ENCODE data around the gene TNPO1.

- TF ChIP-seq POLR2A (IDR thresholded peaks at IDR 0.05) (no peak), CTCF (IDR thresholded peaks at IDR 0.05) (no peak)
Observed at GRCh38 chr5:72799721-72800120, 16.7 kb upstream of the TNPO1 start.

Measured in adrenal gland (tissue), 5 donors.